ENCODE data around the gene MTMR2. TPM values are rescaled to one million over a fixed set of nuclear protein-coding genes. Genes with fewer than 3 reads are reported as not detected.

The MTMR2 gene
- total and polyA plus RNA-seq, 10 of the 15 experiments (the other 5 are each of a cell fraction or from before 2014, with no cell fraction given): 7.6 to 46.6 (median 22.5) TPM

GRCh38 chr11:95916049-95916448 lies 7.9 kb downstream of the MTMR2 start (continued):
- TF ChIP-seq ZBED1 (IDR thresholded peaks at IDR 0.05; ENCODE audit: borderline replicate concordance) (no peak), NBN (IDR thresholded peaks at IDR 0.05) (no peak), JUND (IDR thresholded peaks at IDR 0.05; ENCODE audit: low read depth, low read length) (no peak), MEF2B (IDR thresholded peaks at IDR 0.05; ENCODE audit: partially characterized antibody, poor library complexity, severe bottlenecking) (no peak), RBBP5 (conservative IDR thresholded peaks at IDR 0.05) (no peak)

- CTCF ChIA-PET: interaction anchor here (2.2 kb wide), 1 partner anchor 479 kb away, joined by 6 read pairs; no protein-coding TSS in a partner anchor
- TF ChIP-seq SMAD5 (IDR thresholded peaks at IDR 0.05; ENCODE audit: low read depth) (no peak), JUNB (IDR thresholded peaks at IDR 0.05) (no peak), MTA3 (IDR thresholded peaks at IDR 0.05; ENCODE audit: borderline replicate concordance, low read length) (no peak), IRF5 (IDR thresholded peaks at IDR 0.05; ENCODE audit: borderline replicate concordance) (no peak), HDAC2 (IDR thresholded peaks at IDR 0.05) (no peak), IRF3 (IDR thresholded peaks at IDR 0.05) (no peak), RAD21 (IDR thresholded peaks at IDR 0.05; ENCODE audit: insufficient read depth, low read depth, low read length) (no peak), NFXL1 (IDR thresholded peaks at IDR 0.05; ENCODE audit: borderline replicate concordance) (no peak), RCOR1 (conservative IDR thresholded peaks at IDR 0.05; ENCODE audit: low read depth, low read length) (no peak), ZNF384 (IDR thresholded peaks at IDR 0.05; ENCODE audit: borderline replicate concordance, low read depth, low read length) (no peak), GATAD2B (conservative IDR thresholded peaks at IDR 0.05; ENCODE audit: low read depth) (no peak), GABPA (IDR thresholded peaks at IDR 0.05; ENCODE audit: low read depth) (no peak), SP1 (IDR thresholded peaks at IDR 0.05; ENCODE audit: low read depth, low read length) (no peak), MYB (IDR thresholded peaks at IDR 0.05; ENCODE audit: borderline replicate concordance, low read depth, low read length) (no peak), NR2C1 (IDR thresholded peaks at IDR 0.05) (no peak), TBL1XR1 (IDR thresholded peaks at IDR 0.05; ENCODE audit: low read depth, low read length) (no peak), HDGF (IDR thresholded peaks at IDR 0.05) (no peak)
- TF ChIP-seq, protein P1, sequence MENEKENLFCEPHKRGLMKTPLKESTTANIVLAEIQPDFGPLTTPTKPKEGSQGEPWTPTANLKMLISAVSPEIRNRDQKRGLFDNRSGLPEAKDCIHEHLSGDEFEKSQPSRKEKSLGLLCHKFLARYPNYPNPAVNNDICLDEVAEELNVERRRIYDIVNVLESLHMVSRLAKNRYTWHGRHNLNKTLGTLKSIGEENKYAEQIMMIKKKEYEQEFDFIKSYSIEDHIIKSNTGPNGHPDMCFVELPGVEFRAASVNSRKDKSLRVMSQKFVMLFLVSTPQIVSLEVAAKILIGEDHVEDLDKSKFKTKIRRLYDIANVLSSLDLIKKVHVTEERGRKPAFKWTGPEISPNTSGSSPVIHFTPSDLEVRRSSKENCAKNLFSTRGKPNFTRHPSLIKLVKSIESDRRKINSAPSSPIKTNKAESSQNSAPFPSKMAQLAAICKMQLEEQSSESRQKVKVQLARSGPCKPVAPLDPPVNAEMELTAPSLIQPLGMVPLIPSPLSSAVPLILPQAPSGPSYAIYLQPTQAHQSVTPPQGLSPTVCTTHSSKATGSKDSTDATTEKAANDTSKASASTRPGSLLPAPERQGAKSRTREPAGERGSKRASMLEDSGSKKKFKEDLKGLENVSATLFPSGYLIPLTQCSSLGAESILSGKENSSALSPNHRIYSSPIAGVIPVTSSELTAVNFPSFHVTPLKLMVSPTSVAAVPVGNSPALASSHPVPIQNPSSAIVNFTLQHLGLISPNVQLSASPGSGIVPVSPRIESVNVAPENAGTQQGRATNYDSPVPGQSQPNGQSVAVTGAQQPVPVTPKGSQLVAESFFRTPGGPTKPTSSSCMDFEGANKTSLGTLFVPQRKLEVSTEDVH (IDR thresholded peaks at IDR 0.05; ENCODE audit: low read depth, partially characterized antibody): no peak
These were observed 8.9 kb downstream of the MTMR2 start for GRCh38 chr11:95915051-95915450.

More at GRCh38 chr11:95915051-95915450, 8.9 kb downstream of the MTMR2 start:
- BruUV-seq (replicated peaks): no TSS peak
- Histone ChIP-seq H3K27me3 (replicated peaks in 1 of 2; ENCODE audit: control insufficient read depth in 2 of 2, insufficient read depth in 2 of 2, low read length in 1 of 2) (no peaks in the 10 kb centered on the region), H3K36me3 (ENCODE audit: control insufficient read depth in 2 of 2, insufficient read depth in 2 of 2, low read length in 1 of 2) (no peaks in the 10 kb centered on the region), H3K9me3 (replicated peaks; ENCODE audit: control insufficient read depth, insufficient read depth, low read length) (no peaks in the 10 kb centered on the region), H4K20me1 (ENCODE audit: control insufficient read depth, insufficient read depth) (no peaks in the 10 kb centered on the region), H3K4me2 (ENCODE audit: control insufficient read depth, insufficient read depth) (no peak overlapping the region), H3K79me2 (ENCODE audit: control insufficient read depth, insufficient read depth, low read length) (peaks cover 2% of the 10 kb centered on the region), H3K4me1 (ENCODE audit: control insufficient read depth, insufficient read depth, low read length) (no peaks in the 10 kb centered on the region), H3K9ac (ENCODE audit: control insufficient read depth, insufficient read depth, low read length) (no peak overlapping the region), H3K4me3 (no peak overlapping the region), H2AFZ (ENCODE audit: control insufficient read depth, low read depth, low read length) (no peak overlapping the region), H3K27ac (ENCODE audit: control insufficient read depth, insufficient read depth) (no peak overlapping the region)
- RAD21 ChIA-PET (ENCODE audit: unreplicated experiment): no interaction called here
- intact Hi-C loops (cut with micrococcal nuclease; ENCODE audit: unreplicated experiment) (no loop called here), in situ Hi-C loops (cut with MboI) (no loop called here)
- ATAC-seq: no peak
- POLR2A ChIA-PET: no interaction called here
- 89% methylated on average over 2 of the region's 2 CpGs for WGBS (ENCODE audit: insufficient coverage, insufficient replicate concordance, low lambda C conversion rate, missing lambda C conversion rate)
- no peak for DNase-seq (ENCODE audit: low read depth, low spot score)
- SMC1A ChIA-PET (ENCODE audit: uncharacterized antibody, unreplicated experiment): interaction anchor here (1.0 kb wide), 2 partner anchors 480 to 481 kb away, joined by 3 to 4 read pairs; no protein-coding TSS in a partner anchor
- FAIRE-seq: no peak
